GM18505 (cell line): ENCODE data around the gene NEK8.

Source experiments
- ATAC-seq: cut with Tn5 transposase; IDR thresholded peaks from one replicate; pipeline ENCODE4 v1.9.1; 2021; ENCODE audit not compliant: unreplicated experiment
- POLR2A ChIP-seq: IDR thresholded peaks from 4 replicates; pipeline ENCODE4 v1.6.1; 2011; ENCODE audit warnings: borderline replicate concordance; ENCODE audit not compliant: insufficient read depth, insufficient read length; ENCODE audit errors: extremely low read depth

The NEK8 gene

DNA sequence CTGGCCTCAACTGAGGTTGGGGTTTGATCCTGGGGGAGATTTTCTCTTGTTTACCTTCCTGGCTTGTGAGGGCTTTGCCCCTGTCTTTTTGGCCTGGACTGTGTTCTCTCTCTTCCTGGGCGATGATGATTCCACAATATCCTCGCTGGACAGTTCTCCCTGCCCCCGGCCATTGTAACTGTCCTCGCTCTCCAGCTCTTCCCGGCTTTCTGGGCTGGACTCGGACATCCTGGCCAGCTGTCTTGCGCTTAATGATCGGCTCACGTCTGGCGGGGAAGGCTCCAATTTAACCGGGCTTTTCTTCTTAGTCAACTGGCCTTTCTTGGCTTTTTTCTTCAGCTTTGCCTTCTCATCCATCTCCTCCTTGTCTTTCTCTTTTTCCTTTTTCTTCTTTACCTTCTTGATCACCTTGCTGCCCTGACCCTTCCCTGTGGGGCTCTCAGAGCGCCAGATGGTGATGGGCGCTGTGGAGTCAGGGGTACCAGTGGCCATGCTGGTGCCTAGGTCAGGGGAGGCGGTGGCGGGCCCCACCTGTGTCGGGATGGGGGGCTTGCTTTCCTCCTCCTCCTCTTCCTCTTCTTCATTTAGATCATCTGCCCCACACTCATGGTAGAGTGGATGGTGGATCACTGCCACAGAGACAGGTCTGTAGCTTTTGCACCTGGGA is 24.9 kb upstream of the NEK8 start:
- TF ChIP-seq POLR2A = no peak
- no peak for ATAC-seq

DNA sequence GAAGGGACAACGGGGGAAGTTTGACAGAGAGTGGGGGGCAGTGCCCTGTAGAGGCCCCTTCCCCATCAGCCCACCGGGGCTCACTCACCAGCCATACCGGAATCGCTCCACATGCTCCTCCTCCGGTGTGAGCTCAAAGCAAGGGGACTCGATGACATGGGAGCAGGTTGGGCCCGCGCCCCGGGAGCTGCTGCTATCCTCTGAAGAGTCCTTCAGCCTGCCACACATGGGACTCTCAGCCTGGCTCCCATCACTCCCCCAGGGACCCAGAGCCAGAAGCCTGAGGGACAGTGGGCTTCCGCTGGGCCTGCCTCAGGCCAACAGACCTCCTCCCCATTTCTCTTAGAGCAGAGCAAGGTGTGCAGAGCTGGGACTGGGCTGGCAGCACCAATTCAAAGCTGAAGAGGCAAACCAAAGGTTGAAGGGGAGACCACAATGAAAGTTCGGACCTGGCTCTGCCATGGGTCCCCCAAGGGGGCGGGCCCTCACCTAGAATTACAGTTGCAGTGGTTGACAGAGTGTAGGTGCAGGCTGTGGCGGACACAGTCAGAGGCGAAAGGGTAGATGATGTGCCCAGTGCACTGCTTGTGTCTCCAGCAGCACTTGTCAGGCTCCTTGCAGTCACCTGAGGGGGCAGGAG is 24.2 kb upstream of the NEK8 start:
- no peak for TF ChIP-seq POLR2A
- no peak for ATAC-seq

DNA sequence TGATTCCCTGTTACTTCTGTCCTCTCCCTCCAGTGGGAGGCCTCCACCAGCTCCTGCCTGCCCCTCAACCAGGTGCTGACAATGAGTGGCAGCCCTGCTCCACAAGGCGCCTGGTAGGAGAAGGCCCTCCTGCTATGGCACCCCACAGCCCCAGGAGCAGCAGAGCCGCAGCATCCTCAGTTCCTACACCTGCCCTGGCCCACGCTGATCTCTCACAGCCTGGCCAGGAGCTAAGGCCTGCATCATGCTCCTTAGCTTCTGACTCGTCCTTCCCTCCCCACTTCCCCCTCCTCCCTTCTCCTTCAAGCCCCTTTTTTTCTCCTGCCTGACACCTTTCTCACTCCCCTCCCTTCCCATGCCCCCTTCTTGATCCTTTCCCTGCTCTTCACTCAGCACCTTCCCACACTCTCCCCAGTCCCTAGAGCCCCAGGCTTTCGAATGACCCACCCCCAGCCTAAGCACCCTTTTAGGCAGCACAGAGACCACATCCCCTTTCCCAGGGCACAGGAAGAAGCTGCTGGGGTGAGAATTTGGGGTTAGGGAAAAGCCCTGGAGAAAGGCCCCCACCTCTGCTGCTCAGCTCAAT is 23.4 kb upstream of the NEK8 start:
- ATAC-seq = no peak

DNA sequence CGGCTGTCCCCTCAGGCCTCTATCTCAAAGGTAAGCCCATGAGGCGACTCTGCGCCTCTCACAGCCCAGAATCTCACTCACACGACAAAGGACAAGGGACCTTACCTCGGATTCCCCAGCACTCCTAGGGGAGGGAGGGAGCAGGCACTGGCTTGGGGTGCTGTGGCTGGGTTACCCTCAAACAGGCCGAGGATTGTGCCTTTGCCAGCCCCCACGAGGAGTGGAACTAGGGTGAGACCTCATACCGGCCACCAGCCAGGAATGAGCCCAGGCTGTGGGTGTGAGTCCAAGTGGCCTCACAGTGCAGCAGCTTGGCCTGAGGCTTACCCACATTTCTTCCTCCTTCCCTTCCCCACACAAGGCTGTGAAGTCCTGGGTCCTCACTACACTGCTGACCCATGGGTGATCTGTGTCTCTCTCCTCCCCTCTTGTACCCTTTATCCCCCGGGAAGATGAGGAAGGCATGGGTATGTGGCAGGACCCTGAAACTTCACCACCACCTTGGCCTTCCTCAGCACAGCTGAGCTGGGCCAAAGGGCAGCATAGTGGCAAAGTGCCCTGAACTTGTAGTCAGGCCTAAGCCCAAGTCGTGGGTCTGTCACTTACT is 22.8 kb upstream of the NEK8 start:
- ATAC-seq = no peak
- no peak for TF ChIP-seq POLR2A

More for the DNA sequence above, 23.4 kb upstream of the NEK8 start:
- no peak for TF ChIP-seq POLR2A

DNA sequence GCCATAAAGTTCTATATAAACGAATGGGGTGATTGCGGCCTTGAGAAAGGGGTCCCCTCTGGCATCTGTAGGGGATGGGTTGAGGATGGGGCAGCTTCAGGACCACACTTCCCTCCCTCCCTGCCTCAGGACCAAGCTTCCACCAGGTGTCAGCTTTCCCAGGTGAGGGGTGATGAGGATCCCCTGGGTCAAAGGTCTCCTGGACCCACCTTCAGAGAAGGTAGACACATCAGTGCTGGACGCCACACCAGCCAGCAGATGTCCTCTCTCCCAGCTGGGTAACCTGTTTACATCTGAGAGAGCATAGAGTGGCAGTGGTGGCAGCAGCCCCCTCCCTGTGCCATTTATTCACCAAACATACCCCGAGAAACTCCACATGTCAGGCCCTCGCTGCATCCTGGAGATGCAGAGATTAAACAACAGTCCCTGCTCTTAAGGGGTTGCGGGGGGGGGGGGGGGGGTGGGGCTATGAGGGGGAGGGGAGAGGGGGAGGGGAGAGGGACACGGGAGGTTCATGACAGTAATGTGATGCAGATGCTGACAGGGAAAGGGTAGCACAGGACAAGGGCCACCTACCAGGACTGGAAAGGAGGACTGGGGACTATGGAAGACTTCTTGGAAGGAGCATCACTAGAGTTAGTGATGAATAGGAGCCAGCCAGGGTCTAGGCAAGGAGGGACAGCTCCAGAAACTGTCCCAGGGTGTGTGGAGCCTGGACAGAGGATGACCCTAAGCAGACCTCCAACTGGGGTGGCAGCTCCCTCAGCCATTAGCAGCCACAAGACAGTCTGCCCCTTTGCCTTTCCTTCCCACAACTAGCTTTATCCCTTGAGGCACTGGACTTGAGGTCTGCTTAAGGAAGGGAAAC is 21.9 kb upstream of the NEK8 start:
- TF ChIP-seq POLR2A = no peak
- ATAC-seq = no peak

DNA sequence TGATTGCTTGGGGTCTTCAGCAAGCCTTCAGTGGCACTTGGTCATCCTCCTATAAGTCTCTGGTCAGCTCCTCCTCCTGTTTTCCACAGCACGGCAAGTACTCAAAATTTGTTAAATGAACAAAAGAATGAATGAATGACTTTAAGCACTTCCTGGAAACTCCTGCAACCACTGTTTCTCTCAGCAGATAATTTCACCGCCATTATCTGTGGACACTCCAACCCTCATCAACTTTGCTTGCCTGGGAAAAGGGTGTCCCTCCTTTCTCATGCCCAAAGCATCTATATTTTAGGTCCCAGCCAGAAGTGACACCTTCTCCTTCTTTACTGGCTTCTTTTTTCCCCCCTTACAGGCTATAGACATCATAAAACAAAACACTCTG is 21.3 kb upstream of the NEK8 start:
- TF ChIP-seq POLR2A = no peak
- no peak for ATAC-seq

DNA sequence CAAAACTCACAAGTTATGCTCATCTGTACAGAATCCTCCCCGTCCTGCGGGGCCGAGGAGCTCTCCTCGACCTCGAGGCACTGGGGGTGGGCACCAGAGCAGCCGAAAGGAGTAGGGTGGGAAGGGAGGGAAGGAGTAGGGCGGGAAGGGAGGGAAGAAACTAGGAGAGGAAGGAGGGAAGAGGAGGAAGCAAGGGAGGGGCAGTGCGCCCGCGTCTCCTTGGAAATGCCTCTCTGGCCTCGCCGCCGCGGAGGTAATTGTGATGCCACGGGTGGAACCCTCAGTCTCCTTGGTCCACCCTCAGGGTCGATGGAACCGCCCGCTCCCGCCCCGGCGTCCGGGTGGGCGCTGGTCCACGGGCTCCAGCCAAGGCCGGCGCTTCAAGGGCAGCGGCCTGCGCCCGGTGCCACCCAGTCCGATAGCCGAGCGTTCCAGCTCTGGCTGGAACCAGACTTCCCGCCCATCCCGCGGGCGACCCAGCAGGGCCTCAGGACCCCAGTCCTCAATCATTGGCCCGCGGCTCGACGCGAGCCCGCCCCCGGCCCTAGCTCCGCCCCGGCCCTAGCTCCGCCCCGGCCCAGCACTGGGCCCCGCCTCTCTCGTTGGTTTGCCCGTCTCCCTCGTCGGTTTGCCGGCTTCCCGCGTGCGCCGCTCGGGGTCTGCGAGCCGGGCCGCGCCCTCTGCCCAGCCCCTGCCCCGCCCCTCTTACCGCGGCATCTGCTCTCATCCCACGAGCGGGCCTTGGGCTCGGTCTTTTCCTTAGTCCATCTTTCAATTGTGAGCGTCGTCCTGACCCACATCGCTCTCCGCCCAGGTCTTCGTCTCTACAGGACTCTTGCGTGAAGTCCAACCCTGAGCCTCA is 17.5 kb upstream of the NEK8 start:
- ATAC-seq = peak; percentile 80
- peak; percentile 64 for TF ChIP-seq POLR2A

DNA sequence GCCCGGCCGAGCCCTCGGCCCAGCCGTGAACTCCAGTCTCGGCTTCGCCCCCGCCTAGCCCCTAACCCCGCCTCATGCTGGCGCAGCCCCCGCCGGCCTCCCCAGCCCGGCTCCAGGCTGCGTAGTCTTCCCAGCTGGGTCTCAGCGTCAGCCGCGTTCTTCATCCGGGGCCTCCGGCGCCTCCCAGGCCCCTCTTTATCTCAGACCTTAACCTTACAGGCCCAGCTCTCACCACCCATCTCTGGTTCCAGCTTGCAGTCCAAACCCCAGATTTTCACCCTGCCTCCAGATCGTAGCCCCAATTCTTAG is 16.9 kb upstream of the NEK8 start, which contains the start of gene PROCA1:
Gene PROCA1 (minus strand): TSS at position 166 of the 309 bp plus-strand sequence. CDS start 228 bp downstream, outside the sequence.
- ATAC-seq = peak; percentile 15
- TF ChIP-seq POLR2A = peak; percentile 5

DNA sequence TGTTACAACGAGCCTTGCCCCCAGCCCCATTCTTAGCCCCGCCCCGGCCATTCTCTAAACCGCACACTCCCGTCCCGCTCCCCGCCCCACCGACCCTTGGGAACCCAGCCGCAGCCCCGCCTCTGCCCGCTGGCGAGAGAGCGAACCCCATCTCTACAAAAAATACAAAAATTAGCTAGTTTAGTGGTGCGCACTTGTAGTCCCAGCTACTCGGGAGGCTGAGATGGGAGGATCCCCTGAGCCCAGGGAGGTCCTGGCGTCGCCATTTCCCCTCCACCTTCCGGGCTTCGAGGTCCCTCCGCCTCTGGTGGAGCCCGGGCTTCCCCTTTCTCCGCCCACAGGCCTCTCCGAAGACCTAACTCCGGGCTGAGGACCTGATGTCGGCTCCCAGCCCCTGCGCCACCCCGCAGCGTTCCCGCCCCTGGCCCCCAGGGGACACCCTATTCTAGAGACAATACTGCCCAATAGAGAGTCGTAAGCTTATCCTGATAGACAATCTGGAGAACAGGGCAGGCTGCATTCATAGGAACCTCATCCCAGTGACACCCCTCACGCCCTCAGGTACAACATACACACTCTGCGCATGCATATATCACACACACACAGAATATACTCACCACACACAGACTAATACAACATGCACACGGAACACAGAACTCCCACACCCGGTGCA is 16.4 kb upstream of the NEK8 start:
- TF ChIP-seq POLR2A = peak; percentile 51

DNA sequence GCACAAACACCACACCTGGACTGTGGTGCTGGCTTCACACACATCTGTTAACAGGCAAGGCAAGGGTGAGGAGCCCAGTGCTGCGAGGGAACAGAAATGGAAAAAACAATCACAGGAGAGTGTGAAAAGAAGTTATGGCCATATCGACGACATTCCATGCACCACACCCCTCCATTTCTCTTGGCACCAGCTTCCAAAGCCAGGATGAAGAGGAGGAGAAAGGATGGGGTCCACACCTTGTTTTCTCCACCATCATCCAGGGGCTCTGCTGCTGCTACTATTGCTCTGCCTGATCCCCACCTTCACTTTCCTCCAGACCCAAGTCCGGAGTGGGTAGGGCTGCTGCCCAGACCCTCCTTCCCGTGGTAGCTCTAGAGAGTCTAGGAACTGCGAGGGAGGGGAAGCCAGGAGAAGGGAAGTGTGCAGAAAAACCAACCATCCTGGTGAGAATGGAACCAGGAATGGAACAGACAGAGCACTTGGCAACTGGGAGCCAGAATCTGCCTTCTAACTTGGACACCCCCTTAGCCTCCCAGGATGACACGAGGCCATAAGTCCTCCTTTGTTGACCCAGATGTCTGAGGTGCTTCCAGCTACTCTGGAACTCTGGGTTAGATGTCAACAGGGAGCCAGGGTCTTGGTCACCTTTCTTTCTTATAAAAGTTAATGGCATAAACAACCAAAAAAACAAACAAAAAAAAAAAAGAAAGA is 15.7 kb upstream of the NEK8 start:
- TF ChIP-seq POLR2A = no peak
- ATAC-seq = no peak

More for the DNA sequence above, 16.4 kb upstream of the NEK8 start:
- ATAC-seq = no peak

DNA sequence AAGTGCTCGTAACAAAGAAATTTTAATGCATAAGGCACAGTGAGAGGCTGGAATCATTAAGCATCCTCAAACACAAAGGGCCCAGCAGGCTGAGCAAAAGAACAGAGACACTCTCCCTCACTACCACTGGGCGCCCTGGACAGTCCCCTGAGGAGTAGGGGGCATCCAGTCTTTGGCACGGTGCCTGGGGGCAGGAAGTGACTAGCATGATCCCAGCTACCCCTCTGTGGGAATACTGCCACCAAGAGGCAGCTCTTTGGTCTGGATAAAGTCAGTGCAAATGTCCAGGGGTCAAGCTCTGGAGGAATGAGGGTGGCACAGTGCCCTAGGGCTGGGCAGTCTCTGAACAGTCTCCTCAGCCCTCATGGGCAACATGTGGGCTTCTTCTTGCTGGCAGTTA is 14.3 kb upstream of the NEK8 start:
- TF ChIP-seq POLR2A = no peak
- no peak for ATAC-seq

DNA sequence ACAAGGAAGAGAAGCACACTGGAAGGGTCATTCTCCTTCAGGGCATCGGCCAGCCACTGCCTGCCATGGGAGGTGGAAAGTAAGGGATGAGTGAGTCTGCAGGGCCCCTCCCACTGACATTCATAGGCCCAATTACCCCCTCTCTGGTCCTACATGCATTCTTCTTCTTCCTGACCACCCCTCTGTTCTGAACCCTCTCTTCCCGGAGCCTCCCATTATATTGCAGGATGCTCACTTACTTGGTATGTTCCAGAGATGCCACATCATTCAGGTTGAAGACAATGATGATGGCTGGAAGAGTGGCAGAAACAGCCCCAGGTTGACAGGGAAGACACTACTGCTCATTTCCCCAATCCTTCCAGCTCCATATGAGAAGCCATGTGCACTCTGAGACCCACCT is 13.4 kb upstream of the NEK8 start:
- no peak for ATAC-seq
- no peak for TF ChIP-seq POLR2A
